GM12878 (cell line): ENCODE measurements around the gene FSD1L. TPM values are rescaled to one million over a fixed set of nuclear protein-coding genes. Genes with fewer than 3 reads are reported as not detected.

Experiments used
- ATAC-seq: fragments of 200-7000 bp; cut with Tn5 transposase; 3 replicates; pipeline ENCODE4 v1.9.1; 2020; ENCODE audit warnings: mild to moderate bottlenecking, moderate library complexity
- BruUV-seq: library from RNA; stranded (reverse); fragments of 400-500 nt; replicated peaks from 2 replicates; lab custom pipeline; 2021; lab: Mats Ljungman, UMichigan
- CTCF ChIA-PET: fragments of 300-600 bp; sonication (Branson Sonifier 250); formaldehyde crosslinking; extraction: SDS; loops from one replicate; lab custom pipeline; 2021; ENCODE audit warnings: inconsistent platforms; lab: Yijun Ruan, JAX
- POLR2A ChIA-PET: fragments of 350-600 bp; formaldehyde crosslinking; extraction: SDS; loops from one replicate; lab custom pipeline; 2021; ENCODE audit warnings: inconsistent platforms; lab: Charles Lee
- RAD21 ChIA-PET: fragments of 300-600 bp; sonication (Branson Sonifier 250); formaldehyde crosslinking; loops from one replicate; lab custom pipeline; 2023; ENCODE audit warnings: antibody characterized with exemption; ENCODE audit not compliant: unreplicated experiment; lab: Charles Lee
- SMC1A ChIA-PET: fragments of 300-600 bp; sonication (Branson Sonifier 250); formaldehyde crosslinking; loops from one replicate; lab custom pipeline; 2023; ENCODE audit not compliant: unreplicated experiment, uncharacterized antibody; lab: Charles Lee
- DNase-seq: peaks from one replicate; pipeline ENCODE4 v3.0.0-alpha.2; 2011; ENCODE audit warnings: low read depth, low spot score
- FAIRE-seq: peaks from 3 replicates; lab custom pipeline; 2011; peaks lifted over from hg19 to GRCh38; lab: Jason Lieb, UNC
- H2AFZ ChIP-seq: 2 replicates; pipeline ENCODE4 v1.6.0; 2011; ENCODE audit warnings: low read depth, low read length, control low read depth; ENCODE audit not compliant: control insufficient read depth
- H3K27ac ChIP-seq: 2 replicates; pipeline ENCODE4 v1.5.1; 2011; ENCODE audit warnings: control low read depth; ENCODE audit not compliant: control insufficient read depth, insufficient read depth
- H3K27me3 ChIP-seq, 2 experiments: replicated peaks in 1 of 2; 2 replicates each; pipeline versions ENCODE4 v1.6.0 to v1.6.1; 2011; ENCODE audit warnings: low read length in 1 of 2; ENCODE audit not compliant: control insufficient read depth in 2 of 2, insufficient read depth in 2 of 2
- H3K36me3 ChIP-seq, 2 experiments: 2 replicates each; pipeline ENCODE4 v1.5.1; 2011; ENCODE audit warnings: low read length in 1 of 2; ENCODE audit not compliant: control insufficient read depth in 2 of 2, insufficient read depth in 2 of 2
- H3K4me1 ChIP-seq: 2 replicates; pipeline ENCODE4 v1.6.1; 2011; ENCODE audit warnings: mild to moderate bottlenecking, low read length, moderate library complexity, mixed read lengths; ENCODE audit not compliant: control insufficient read depth, insufficient read depth
- H3K4me2 ChIP-seq: 2 replicates; pipeline ENCODE4 v1.6.0; 2011; ENCODE audit warnings: control low read depth; ENCODE audit not compliant: control insufficient read depth, insufficient read depth
- H3K4me3 ChIP-seq: fragments of 200-600 bp; sonication (generic); 2 replicates; pipeline ENCODE4 v1.5.1; 2016
- H3K79me2 ChIP-seq: 2 replicates; pipeline ENCODE4 v1.6.0; 2011; ENCODE audit warnings: low read length; ENCODE audit not compliant: control insufficient read depth, insufficient read depth
- H3K9ac ChIP-seq: 2 replicates; pipeline ENCODE4 v1.8.0; 2011; ENCODE audit warnings: low read length, control low read depth, mixed read lengths; ENCODE audit not compliant: control insufficient read depth, insufficient read depth
- H3K9me3 ChIP-seq: replicated peaks from 3 replicates; pipeline ENCODE4 v1.5.1; 2011; ENCODE audit warnings: mild to moderate bottlenecking, low read length; ENCODE audit not compliant: control insufficient read depth, insufficient read depth
- H4K20me1 ChIP-seq: 2 replicates; pipeline ENCODE4 v1.6.0; 2011; ENCODE audit not compliant: control insufficient read depth, insufficient read depth
- CBX5 ChIP-seq: sonication (generic); IDR thresholded peaks from 2 replicates; pipeline ENCODE4 v1.6.1; 2016; ENCODE audit warnings: low read depth, moderate library complexity, mild to moderate bottlenecking, inconsistent platforms
- CEBPB ChIP-seq, 2 experiments: fragments of 150-350 bp in 1 of 2; IDR thresholded peaks; 2 replicates each; pipeline ENCODE4 v1.6.1; 2012 to 2014; ENCODE audit warnings: low read depth in 2 of 2, low read length in 2 of 2, borderline replicate concordance in 1 of 2, inconsistent platforms in 1 of 2
- CEBPZ ChIP-seq: fragments of 150-350 bp; IDR thresholded peaks from 2 replicates; pipeline ENCODE4 v1.6.1; 2016; ENCODE audit warnings: low read depth, low read length
- ETV6 ChIP-seq, 2 experiments: fragments of 450-650 bp in 1 of 2; IDR thresholded peaks in 1 of 2; conservative IDR thresholded peaks in 1 of 2; 2 replicates each; pipeline ENCODE4 v1.6.1; 2014; ENCODE audit warnings: antibody characterized with exemption in 1 of 2, borderline replicate concordance in 1 of 2, low read depth in 1 of 2, mild to moderate bottlenecking in 1 of 2, moderate library complexity in 1 of 2
- KAT2A ChIP-seq: conservative IDR thresholded peaks from 2 replicates; pipeline ENCODE4 v1.6.1; 2011; ENCODE audit warnings: low read depth, low read length; ENCODE audit not compliant: control insufficient read depth
- NR2C2 ChIP-seq: IDR thresholded peaks from 2 replicates; pipeline ENCODE4 v1.6.1; 2011; ENCODE audit warnings: borderline replicate concordance, low read depth; ENCODE audit not compliant: control insufficient read depth, insufficient read length
- POLR2AphosphoS5 ChIP-seq: IDR thresholded peaks from 2 replicates; pipeline ENCODE4 v1.6.1; 2011; ENCODE audit warnings: mild to moderate bottlenecking, low read length, inconsistent platforms
- RBBP5 ChIP-seq: fragments of 200-600 bp; sonication (generic); conservative IDR thresholded peaks from 2 replicates; pipeline ENCODE4 v1.6.1; 2016
- SKIL ChIP-seq: fragments of 450-650 bp; IDR thresholded peaks from 2 replicates; pipeline ENCODE4 v1.6.1; 2017; ENCODE audit warnings: mild to moderate bottlenecking, low read depth, inconsistent platforms; ENCODE audit not compliant: poor library complexity, severe bottlenecking
- TCF7 ChIP-seq: IDR thresholded peaks from 2 replicates; pipeline ENCODE4 v1.6.1; 2014; ENCODE audit warnings: antibody characterized with exemption, borderline replicate concordance
- WRNIP1 ChIP-seq: IDR thresholded peaks from 2 replicates; pipeline ENCODE4 v1.6.1; 2011; ENCODE audit warnings: low read depth, low read length, improper control_type of control experiment, borderline replicate concordance
- WGBS: methylation state at CpG from one replicate; pipeline ENCODE4 v1.1.6; 2016; ENCODE audit warnings: low lambda C conversion rate; ENCODE audit not compliant: insufficient replicate concordance, insufficient coverage; ENCODE audit errors: missing lambda C conversion rate; 5-methylcytosine and 5-hydroxymethylcytosine counted together
- in situ Hi-C: fragments of 300-500 bp; cut with MboI; formaldehyde crosslinking; loops from 9 replicates; pipeline ENCODE4 v1.14.3; 2018; ENCODE audit warnings: mixed read lengths
- intact Hi-C: fragments of 100-400 bp; cut with micrococcal nuclease; formaldehyde crosslinking; loops from one replicate; pipeline ENCODE4 v1.14.2; 2022; ENCODE audit not compliant: unreplicated experiment
- polyA plus RNA-seq, 11 experiments: library from polyadenylated mRNA; depleted of rRNA in 4 of 11; unstranded in 6 of 11; stranded (reverse) in 5 of 11; fragments of >200 nt; fragmentation: Nextera tagmentation in 4 of 11; fragmentation: Illumina TruSeq in 1 of 11; extraction: Ambion mirVana in 4 of 11; extraction: Trizol in 1 of 11; gene quantifications; 1 replicate in 1 of 11; 2 replicates in 10 of 11; pipeline versions ENCODE4 v1.2.1 to v1.2.3, GENCODE V29; 2011 to 2016; ENCODE audit warnings: inconsistent platforms in 2 of 11, missing spikeins in 2 of 11, low read depth in 1 of 11
- total RNA-seq, 4 experiments: library from RNA; depleted of rRNA in 3 of 4; stranded (reverse); fragments of >200 nt in 3 of 4; fragmentation: Illumina TruSeq in 1 of 4; extraction: Trizol in 1 of 4; gene quantifications; 2 replicates each; pipeline versions ENCODE4 v1.2.1 to v1.2.3, GENCODE V29; 2013 to 2021
- TF ChIP-seq, protein P1 (sequence below): IDR thresholded peaks from 2 replicates; pipeline ENCODE4 v1.6.1; 2012; ENCODE audit warnings: improper control_type of control experiment, low read depth, low read length; ENCODE audit not compliant: insufficient replicate concordance

FSD1L gene
- total and polyA plus RNA-seq, 10 of the 15 experiments (the other 5 are each of a cell fraction or from before 2014, with no cell fraction given), result 11.9 to 52.4 (median 17.0) TPM

GRCh38 chr9:105438141-105438806, 9.6 kb upstream of the FSD1L start:
- Histone ChIP-seq H3K9me3 (no peaks in the 10 kb centered on the region; the same call in 2 of the 3 replicates), H3K36me3 (no peaks in the 10 kb centered on the region), H3K79me2 (no peaks in the 10 kb centered on the region), H3K4me1 (no peaks in the 10 kb centered on the region), H3K4me3 (no peak overlapping the region), H3K27ac (no peak overlapping the region), H3K27me3 (no peaks in the 10 kb centered on the region), H3K4me2 (no peak overlapping the region), H4K20me1 (no peaks in the 10 kb centered on the region), H3K9ac (no peak overlapping the region), H2AFZ (no peak overlapping the region)
- DNase-seq, result no peak
- intact Hi-C loops (no loop called here), in situ Hi-C loops (no loop called here)
- RAD21 ChIA-PET, result interaction anchor here (0.7 kb wide), 1 partner anchor 273 kb away, joined by 3 read pairs; no protein-coding TSS in a partner anchor
- no peak for ATAC-seq
- no TSS peak for BruUV-seq
- 84% methylated on average over 8 of the region's 8 CpGs for WGBS
- SMC1A ChIA-PET, result interaction anchor here (1.2 kb wide), 1 partner anchor 11 kb away, joined by 3 read pairs; no protein-coding TSS in a partner anchor
- CTCF ChIA-PET, result no interaction called here
- POLR2A ChIA-PET, result no interaction called here
- FAIRE-seq, result no peak
- TF ChIP-seq WRNIP1 (no peak), NR2C2 (no peak), KAT2A (no peak), CBX5 (no peak), TCF7 (no peak), ETV6 (conservative IDR thresholded peaks at IDR 0.05 in 1 of 2, IDR thresholded peaks at IDR 0.05 in 1 of 2; ENCODE audit: borderline replicate concordance in 1 of 2, low read depth in 1 of 2) (no peak), RBBP5 (no peak), CEBPZ (no peak), POLR2AphosphoS5 (no peak), CEBPB (IDR thresholded peaks at IDR 0.05; ENCODE audit: borderline replicate concordance in 1 of 2, low read depth in 2 of 2, low read length in 2 of 2) (no peak), SKIL (no peak)
- TF ChIP-seq, protein P1, sequence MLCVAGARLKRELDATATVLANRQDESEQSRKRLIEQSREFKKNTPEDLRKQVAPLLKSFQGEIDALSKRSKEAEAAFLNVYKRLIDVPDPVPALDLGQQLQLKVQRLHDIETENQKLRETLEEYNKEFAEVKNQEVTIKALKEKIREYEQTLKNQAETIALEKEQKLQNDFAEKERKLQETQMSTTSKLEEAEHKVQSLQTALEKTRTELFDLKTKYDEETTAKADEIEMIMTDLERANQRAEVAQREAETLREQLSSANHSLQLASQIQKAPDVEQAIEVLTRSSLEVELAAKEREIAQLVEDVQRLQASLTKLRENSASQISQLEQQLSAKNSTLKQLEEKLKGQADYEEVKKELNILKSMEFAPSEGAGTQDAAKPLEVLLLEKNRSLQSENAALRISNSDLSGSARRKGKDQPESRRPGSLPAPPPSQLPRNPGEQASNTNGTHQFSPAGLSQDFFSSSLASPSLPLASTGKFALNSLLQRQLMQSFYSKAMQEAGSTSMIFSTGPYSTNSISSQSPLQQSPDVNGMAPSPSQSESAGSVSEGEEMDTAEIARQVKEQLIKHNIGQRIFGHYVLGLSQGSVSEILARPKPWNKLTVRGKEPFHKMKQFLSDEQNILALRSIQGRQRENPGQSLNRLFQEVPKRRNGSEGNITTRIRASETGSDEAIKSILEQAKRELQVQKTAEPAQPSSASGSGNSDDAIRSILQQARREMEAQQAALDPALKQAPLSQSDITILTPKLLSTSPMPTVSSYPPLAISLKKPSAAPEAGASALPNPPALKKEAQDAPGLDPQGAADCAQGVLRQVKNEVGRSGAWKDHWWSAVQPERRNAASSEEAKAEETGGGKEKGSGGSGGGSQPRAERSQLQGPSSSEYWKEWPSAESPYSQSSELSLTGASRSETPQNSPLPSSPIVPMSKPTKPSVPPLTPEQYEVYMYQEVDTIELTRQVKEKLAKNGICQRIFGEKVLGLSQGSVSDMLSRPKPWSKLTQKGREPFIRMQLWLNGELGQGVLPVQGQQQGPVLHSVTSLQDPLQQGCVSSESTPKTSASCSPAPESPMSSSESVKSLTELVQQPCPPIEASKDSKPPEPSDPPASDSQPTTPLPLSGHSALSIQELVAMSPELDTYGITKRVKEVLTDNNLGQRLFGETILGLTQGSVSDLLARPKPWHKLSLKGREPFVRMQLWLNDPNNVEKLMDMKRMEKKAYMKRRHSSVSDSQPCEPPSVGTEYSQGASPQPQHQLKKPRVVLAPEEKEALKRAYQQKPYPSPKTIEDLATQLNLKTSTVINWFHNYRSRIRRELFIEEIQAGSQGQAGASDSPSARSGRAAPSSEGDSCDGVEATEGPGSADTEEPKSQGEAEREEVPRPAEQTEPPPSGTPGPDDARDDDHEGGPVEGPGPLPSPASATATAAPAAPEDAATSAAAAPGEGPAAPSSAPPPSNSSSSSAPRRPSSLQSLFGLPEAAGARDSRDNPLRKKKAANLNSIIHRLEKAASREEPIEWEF, result no peak
